GM12873 (cell line): ENCODE results near the gene JTB.

Source experiments
- TF ChIP-seq, protein P1 (sequence below): IDR thresholded peaks from 2 replicates; pipeline ENCODE4 v1.5.1; 2012; ENCODE audit warnings: low read depth, mild to moderate bottlenecking, moderate library complexity, low read length, control low read depth; ENCODE audit not compliant: insufficient read depth; ENCODE audit errors: missing control alignments

Gene JTB

DNA sequence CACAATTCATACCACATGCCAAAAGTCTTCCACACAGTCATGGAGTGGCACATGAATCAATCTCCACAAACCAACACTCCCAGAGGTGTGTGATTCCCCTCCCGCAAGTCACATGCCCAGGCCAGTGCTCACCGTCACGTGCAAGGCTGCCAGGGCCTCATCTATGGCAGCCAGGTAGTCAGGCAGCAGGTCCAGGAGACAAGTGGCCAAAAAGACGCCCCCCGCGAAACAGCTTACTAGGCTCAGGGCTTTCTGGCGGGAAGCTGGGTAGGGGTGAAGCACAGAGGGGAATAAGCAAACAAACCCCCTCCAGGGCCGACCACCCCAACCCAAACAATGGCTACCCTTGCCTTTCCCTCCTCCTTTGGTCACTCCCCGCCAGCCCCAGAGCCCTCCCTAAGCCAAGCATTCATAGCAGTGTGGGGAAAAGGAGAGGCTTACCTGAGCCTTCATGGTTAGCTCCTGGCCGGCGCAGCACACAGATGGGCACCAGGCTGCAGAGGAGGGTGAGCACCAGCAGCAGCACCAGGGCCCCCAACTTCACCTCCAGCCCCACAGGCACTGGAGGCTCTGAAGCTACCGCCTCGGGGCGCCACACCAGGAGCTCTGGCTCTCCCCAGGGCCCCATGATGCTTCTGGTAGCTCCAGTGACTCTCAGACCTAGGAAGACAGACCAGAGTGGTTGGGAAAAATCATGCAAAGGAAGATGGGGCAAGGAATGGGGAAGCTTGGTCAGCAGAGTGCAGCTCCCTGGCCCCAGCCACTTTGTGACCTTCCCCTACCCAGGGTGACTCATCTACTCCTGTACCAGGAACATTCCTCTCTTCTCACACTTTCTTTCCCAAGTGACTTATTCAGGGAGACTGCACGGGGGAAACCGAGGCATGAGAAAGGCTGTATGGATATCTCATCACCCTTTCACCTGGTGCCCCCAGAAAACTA is 15.1 kb downstream of the JTB start:
- TF ChIP-seq, protein P1, sequence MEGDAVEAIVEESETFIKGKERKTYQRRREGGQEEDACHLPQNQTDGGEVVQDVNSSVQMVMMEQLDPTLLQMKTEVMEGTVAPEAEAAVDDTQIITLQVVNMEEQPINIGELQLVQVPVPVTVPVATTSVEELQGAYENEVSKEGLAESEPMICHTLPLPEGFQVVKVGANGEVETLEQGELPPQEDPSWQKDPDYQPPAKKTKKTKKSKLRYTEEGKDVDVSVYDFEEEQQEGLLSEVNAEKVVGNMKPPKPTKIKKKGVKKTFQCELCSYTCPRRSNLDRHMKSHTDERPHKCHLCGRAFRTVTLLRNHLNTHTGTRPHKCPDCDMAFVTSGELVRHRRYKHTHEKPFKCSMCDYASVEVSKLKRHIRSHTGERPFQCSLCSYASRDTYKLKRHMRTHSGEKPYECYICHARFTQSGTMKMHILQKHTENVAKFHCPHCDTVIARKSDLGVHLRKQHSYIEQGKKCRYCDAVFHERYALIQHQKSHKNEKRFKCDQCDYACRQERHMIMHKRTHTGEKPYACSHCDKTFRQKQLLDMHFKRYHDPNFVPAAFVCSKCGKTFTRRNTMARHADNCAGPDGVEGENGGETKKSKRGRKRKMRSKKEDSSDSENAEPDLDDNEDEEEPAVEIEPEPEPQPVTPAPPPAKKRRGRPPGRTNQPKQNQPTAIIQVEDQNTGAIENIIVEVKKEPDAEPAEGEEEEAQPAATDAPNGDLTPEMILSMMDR: peak; percentile 17

DNA sequence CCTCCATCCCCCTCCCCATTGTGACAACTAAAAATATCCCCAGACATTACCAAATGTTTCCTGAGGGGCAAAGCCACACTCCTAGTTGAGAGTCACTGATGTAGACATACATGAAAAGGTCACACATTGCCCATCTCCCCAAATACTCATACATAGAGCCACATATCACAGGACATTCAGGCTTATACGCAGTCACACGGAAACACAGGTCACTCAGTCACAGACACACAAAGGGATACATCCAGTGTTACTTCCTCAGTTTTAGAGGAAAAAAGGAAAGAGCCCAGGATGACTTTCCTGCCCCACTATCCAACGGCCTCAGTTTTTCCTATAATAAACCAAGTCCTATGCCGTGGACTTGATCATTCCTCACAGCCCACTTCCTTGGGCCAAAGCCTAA is 16.1 kb downstream of the JTB start:
- TF ChIP-seq, protein P1: no peak

DNA sequence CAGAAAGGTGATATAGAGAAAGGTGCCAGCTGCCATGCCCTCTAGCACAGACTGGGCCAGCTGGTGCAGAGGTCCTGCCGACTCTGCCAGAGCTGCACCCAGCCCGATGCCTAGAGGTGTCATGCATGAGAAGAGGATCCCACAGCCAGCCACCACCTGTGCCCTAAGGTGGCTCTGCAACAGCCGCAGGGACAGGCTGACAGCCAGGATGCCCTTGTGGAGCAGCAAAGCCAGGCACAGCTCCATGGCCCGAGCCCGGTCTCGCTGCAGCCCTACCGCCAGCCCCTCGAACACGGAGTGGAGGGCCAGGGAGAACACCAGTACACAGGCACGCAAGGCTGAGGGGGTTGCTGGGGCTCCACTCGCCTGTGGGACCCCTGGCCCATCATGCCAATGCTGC is 17.3 kb downstream of the JTB start:
- TF ChIP-seq, protein P1: no peak

DNA sequence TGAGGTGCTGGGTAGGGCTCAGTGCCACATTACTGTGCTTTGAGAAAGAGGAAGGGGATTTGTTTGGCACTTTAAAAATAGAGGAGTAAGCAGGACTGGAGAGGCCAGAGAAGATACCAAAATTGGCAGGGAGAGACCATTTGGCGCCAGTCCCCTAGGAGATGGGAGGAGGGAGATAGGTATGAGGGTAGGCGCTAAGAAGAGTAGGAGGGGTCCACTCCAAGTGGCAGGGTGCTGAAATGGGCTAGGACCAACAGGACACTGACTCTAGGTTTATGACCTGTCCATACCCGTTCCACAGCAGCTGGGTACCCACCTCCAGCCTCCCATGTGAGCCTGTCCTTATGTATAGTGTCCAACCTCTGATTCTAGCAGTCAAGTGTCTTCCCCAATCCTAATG is 18.0 kb downstream of the JTB start:
- TF ChIP-seq, protein P1: no peak

DNA sequence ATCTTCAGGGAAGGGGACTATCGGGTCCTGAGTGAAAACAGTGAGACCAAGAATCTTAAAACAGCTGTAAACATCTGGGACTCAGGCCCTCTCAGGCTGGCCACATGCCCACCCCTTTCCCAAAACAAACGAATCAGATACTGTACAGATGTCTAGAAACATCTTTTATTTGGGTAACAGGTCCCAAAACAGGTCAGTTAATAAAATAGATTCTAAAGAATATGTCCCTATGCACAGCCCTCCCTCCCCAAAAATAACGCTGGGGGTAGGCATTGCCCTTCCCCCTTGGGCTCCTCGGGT is 18.6 kb downstream of the JTB start:
- TF ChIP-seq, protein P1: no peak

DNA sequence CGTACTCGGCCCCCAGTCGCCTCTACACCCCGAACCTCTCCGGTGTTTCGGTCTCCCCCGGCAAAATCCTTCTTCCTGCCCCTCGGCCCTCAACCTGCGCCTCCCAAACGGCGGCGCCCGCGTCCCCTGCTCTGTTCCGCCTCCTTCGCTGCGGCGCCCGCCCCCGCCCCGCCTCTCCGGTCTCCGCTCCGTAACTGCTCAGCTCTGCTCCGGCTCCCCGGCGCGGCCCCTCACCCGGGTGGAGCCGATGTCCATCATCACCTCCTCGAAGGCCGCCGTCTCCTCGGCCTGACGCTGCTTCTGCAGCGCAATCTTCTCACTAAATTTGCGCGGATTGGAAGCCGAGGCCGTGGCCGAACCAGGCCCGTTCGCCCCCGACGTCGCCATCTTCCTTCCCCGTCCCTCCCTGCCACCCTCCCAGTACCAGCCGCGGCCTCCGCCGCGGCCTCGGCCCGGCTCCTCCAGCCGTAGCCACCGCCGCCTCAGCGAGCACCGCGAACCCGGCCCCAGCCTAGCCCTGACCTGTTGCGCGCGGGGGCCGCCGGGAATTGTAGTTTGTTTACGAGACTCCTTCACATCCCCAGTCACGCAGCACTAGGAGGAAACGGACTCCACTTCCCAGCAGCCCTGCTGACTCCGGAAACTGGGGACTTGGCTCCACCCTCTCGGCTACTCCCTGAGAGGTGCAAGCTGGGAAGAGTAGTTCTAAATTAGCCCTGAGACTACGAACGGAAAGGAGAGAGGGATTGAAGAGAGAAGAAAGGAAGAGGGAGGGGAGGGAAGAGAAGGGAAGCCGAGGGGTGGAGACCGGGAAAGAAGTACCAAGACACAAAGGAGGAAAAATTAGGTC is 19.1 kb downstream of the JTB start, which contains the start of gene CRTC2:
CRTC2 (minus strand) TSS at position 502 of the 850 bp plus-strand sequence; CDS start at position 387, 115 bp downstream.
- TF ChIP-seq, protein P1: no peak

DNA sequence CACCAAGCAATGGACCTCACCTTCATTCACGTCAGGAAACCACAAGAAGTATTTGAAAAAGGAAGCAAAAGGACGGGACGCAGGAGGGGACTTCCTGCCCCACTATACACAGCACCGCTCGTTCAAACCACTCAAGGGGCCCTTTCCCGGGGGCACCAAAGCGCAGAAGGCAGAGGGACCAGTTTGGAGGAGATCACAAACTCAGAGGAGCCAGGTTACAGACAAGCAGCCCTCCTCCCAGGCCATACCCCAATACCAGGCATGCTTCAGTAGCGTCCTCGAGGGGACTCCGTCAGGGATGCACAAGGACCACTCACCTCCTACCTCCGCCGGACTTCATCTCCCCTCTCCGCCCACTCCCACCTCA is 19.7 kb downstream of the JTB start:
- TF ChIP-seq, protein P1: no peak
